ENCODE measurements around the gene C2orf42.
"Not testable (repeated sequence)": the region's sequence is repeated elsewhere in the genome, so short reads cannot be mapped to it uniquely, and the experiment has no call there.

C2orf42 gene

DNA sequence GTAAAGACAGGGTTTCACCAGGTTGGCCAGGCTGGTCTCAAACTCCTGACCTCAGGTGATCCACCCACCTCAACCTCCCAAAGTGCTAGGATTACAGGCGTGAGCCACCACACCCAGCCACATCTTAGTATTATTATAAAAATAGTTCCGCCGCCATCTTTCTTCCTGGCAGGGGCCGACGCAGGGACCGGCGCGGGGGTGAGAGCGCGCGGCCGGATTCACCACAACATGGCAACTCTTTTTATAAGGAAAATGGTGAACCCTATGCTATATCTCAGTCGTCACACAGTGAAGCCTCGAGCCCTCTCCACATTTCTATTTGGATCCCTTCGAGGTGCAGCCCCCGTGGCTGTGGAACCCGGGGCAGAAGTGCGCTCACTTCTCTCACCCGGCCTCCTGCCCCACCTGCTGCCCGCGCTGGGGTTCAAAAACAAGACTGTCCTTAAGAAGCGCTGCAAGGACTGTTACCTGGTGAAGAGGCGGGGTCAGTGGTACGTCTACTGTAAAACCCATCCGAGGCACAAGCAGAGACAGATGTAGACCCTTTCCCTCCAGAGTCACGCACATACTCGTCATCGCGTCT, 88.4 kb downstream of the C2orf42 start:
- not testable (repeated sequence) for DNase-seq

DNA sequence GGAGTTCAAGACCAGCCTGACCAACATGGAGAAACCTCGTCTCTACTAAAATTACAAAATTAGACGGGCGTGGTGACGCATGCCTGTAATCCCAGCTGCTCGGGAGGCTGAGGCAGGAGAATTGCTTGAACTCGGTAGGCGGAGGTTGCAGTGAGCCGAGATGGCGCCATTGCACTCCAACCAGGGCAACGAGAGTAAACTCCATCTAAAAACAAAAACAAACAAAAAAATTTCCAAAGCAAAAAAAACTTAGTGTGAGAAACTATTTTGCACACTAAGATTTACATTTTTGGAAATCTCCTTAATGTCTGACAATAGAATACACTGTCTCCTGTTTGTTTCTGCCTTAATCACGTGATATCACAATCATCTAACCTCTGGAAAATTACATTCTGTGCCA, 89.1 kb downstream of the C2orf42 start:
- DNase-seq = not testable (repeated sequence)

DNA sequence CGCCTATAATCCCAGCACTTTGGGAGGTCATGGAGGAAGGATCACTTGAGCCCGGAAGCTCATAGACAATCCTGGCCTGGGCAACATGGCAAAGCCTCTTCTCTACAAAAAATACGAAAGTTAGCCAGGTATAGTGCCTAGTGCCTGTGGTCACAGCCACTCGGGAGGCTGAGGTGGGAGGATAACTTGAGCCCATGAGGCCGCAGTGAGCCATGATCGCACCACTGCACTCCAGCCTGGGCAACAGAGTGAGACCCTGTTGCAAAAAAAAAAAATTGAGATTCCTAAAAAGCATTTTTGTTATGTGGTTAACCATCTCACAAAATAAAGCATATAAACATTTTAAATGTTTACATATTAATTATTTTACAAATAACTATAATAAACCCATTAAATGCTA, 89.6 kb downstream of the C2orf42 start:
- DNase-seq = no peak
